Measurements from ENCODE around the gene GFY.
"Not testable (repeated sequence)": the region's sequence is repeated elsewhere in the genome, so short reads cannot be mapped to it uniquely, and the experiment has no call there.

GFY gene

GRCh38 chr19:49430678-49431329, 5.6 kb downstream of the GFY start:
- DNase-seq: no peak

GRCh38 chr19:49431330-49431749, 6.2 kb downstream of the GFY start:
- DNase-seq: no peak

DNA sequence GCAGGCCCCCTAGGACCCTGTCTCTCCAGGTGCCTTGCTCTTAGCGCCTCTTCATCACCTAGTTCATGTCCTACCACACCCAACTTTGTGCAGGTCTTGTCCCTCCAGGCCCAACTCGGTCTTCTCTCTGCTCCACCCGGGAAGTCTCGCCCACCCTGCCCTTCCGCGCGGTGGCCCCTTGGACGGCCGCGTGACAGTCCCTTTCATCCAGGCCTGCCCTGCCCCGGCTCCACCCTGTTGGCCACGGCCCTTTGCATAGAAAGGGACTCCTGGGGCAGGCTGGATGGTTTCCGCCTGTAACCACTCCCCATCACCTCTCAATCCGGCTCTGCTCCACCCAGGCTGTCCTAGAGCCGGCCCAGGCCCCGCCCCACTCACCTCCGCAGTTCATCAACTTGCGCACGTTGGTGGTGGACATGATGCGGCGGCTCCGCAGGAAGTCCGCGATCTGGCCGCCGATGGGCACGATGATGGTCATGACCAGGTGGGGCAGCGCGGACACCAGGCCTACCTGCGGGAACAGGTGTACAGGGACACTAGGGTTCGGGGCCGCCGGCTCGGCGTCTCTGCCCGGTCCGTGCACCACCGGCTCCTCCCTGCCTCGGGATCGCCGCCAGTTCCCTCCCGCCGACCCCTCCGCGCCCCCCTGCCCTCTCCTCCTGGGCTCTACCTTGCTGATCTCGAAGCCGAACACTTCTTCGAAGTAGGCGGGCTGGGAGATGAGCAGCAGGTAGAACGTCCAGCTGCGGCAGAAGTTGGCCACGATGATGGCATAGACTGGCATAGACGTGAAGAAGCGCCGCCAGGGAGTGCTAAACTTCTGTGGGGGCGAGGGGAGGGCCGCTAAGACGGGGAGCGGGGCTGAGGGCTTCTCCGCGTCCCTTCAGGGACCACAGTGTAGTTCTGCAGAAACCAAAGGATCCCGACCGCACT, 7.2 kb downstream of the GFY start:
- DNase-seq: no peak

DNA sequence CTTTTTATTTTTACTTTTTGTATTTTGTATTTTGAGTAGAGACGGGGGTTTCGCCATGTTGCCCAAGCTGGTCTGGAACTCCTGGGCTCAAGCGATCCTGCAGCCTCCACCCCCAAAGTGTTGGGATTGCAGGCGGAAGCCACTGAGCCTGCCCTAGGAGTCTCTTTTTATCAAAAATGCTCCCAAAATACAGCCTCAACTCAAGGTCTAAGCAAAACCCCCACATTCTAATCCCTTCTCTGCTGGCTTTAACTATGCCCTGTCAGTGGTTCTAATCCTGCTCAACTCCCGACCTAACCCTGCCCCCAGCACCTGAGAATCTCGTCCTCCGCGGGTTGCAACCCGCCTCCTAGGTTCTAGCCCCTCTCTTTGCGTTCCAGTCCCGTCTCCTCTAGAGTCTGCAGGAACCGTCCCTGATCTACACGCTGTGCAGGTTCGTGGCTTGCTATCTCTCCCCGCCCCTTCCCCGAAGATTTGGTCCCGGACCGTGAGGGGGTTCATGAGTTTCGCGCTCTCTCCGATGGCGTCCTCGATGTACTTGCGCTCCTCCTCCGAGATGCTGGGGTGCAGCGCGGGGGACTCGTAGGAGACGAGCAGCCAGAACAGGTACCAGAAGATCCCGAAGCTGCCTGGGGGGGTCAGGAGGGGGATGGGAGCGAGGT, 8.2 kb downstream of the GFY start:
- DNase-seq: no peak

- no peak for DNase-seq
These were observed 9.9 kb downstream of the GFY start for GRCh38 chr19:49434907-49435583.

DNA sequence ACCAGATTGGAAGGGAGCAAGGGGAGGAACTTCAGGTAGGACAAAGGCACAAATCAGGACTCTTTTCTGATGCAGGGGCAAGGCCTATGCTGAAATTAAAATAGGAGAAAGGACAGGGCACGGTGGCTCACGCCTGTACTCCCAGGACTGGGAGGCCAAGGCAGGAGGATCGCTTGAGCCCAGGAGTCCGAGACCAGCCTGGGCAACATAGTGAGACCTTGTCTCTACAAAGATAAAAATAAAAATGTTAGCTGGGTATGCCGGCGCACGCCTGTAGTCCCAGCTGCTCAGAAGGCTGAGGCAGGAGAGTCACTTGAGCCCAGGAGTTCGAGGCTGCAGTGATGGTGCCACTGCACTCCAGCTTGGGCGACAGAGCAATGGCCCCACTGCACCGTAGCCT, 10.5 kb downstream of the GFY start:
- DNase-seq: no peak

- no peak for DNase-seq
These were observed 11.3 kb downstream of the GFY start for GRCh38 chr19:49436381-49437017.

DNA sequence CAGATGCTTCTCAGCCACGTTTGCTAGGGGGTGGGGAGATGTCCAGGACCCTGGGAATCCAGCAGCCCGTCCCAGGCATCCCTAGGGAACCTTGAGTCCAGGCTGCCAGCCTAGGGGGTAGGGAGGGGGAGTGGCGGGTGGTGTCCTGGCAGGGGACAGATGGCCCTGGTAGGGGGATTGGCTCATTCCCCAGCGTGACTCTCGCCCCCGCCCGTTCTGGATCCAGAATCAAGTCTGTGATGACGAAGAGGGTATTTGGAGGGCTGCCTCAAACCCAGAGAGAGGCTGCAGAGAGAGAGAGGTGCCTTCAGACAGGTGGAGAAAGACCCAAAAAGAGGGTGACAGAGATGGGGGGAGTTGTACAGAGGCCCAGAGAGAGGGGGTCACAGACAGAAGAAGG, 12.0 kb downstream of the GFY start:
- no peak for DNase-seq

DNA sequence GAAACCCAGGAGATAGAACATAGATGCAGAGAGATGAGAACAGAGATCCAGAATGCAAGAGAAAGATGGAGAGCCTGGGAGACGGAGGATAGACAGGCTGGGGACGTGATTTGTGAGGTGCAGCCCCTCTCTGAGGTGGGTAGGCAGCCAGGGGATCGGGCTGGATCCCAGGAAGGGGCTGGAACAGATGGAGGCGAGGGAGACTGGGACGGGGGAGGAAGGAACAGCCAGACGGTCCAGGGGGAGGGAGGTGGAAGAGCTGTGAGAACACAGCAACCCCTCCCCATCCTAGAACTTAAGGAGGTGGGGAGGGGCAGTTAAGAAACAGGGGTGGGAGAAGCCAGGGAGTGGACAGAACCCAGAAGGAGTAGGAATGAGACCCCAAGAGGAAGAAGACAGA, 13.1 kb downstream of the GFY start:
- DNase-seq: no peak

DNA sequence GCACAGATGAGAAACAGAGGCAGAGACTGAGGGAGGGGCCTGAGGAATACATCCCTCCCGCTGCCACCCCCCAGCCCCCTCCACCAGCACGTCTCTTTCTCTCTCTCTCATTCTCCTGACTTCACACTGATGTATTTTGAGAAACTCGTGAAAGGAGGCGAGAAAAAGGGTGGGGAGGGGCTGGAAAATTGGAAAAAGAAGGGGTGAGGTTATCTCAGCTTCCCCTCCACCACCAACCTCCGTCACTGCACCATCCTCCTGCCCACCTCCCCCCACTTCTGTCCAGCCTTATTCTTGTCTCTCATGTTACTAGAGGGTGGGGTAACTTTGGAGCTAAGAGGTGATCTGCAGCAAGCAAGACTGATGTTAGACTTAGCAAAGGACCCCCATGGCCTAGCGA, 14.6 kb downstream of the GFY start:
- DNase-seq: no peak

DNA sequence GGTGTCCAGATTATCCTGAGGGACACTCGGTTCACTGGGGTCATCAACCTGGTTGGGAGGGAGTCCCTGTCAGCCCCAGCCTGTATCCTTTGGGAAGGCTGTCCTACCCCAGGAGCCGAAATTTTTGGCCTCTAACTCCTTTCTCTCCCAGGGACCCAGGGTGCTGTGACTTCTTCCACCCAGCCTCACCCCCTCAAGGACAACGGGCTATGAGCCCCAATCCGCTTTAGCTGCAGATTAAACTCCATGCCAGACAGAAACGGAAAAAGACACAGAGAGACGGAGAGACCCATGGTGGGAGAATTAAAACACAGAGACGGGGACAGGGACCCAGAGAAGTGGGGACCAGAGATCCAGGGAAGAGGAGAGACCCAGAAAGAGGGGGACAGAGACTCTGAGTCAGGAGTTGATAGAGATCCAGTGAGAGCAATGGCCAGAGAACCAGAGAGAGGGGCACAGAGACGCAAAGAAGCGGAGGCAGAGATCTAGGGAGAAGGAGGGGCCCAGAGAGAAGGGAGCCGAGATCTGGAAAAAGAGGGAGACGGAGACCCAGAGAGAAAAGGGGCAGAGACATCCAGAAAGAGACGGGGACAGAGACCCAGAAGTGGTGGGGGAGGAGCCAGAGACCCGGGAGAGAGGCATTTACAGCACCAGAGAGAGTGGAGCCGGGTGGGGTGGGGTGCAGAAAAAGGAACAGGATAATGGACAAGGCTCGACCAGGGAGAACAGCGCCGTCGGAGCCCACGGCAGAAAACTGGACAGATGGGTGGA, 15.4 kb downstream of the GFY start:
- DNase-seq: no peak

- no peak for DNase-seq
These were observed 16.2 kb downstream of the GFY start, which contains the start of gene SLC17A7 for GRCh38 chr19:49441210-49441959. Gene SLC17A7 (minus strand): TSS chr19:49441527. CDS start chr19:49441379, 148 bp downstream.

- DNase-seq: no peak
These were observed 16.8 kb downstream of the GFY start for GRCh38 chr19:49441960-49442350.

- DNase-seq: no peak
These were observed 17.2 kb downstream of the GFY start for GRCh38 chr19:49442354-49442753.

- DNase-seq: peak; percentile 87
These were observed 17.7 kb downstream of the GFY start for GRCh38 chr19:49442771-49443365.

- peak; percentile 94 for DNase-seq
These were observed 18.3 kb downstream of the GFY start for GRCh38 chr19:49443366-49444099.

DNA sequence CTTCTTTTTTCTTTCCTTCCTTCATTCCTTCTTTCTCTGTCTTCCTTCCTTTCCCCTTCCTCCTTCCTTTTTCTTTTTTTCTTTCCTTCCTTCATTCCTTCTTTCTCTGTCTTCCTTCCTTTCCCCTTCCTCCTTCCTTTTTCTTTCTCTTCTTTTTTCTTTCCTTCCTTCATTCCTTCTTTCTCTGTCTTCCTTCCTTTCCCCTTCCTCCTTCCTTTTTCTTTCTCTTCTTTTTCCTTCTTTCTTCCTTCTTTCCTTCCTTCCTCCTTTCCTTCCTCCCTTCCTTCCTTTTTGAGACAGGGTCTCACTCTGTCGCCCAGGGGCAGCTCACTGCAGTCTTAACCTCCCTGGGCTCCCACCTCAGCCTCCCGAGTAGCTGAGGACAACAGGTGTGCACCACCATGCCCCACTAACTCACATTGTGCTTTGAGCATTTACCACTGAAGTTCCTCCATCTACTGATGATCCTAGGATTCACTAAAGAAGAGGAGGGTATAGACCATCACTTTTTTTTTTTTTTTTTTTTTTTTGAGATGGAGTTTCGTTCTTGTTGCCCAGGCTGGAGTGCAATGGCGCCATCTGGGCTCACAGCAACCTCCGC, 19.0 kb downstream of the GFY start:
- not testable (repeated sequence) for DNase-seq

DNA sequence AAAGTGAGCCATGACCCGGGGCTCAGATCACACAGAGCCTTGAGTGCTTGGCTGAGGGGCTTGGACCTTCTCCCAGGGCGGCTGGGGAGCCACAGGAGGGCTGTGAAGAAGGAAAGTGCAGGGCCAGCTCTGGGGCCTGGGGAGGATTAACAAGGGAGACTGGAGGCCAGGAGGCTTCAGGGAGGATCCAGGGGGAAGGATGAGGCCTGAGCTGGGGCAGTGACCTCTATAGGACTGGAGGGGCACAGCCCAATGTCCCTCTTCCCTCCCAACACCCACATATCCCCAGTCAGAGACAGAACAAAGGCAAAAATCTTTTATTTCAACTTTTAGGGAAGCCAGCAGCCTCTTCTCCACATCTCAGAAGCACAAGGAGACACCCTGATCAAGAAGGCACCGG, 20.8 kb downstream of the GFY start:
- no peak for DNase-seq
